Measurements from ENCODE around the gene NDE1. TPM values are rescaled to one million over a fixed set of nuclear protein-coding genes. Genes with fewer than 3 reads are reported as not detected.

The NDE1 gene
- total RNA-seq, 1 experiment from 2014 or later = 61.8 TPM

DNA sequence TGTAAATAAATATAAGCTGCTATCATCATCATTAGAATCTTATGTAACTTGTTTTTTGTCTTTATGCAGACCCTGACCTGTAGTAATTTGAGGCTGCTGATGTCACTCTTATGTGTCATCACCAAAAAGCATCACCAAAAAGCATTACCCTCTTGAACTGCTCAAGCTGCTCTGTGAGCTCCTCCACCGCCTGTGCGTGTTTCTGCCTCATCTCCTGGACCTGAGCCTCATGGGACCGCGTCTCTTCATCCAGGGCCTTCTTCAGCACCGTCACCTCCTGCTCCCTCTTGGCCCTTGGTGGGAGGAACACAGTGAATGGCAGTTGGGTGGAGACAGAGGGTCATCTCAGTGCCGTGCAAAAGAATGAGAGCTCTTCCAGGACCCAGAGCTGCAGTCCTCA lies 82.4 kb downstream of the NDE1 start:
- Histone ChIP-seq H3K4me3 (no peak overlapping the region), H3K27me3 (replicated peaks) (no peaks in the 10 kb centered on the region), H3K4me1 (replicated peaks) (peaks cover 9% of the 10 kb centered on the region; the same call in 1 of the 2 replicates), H3K27ac (no peak overlapping the region), H3K36me3 (no peaks in the 10 kb centered on the region), H3K9me3 (replicated peaks) (no peaks in the 10 kb centered on the region)
- DNase-seq (ENCODE audit: low read depth in 1 of 2, low spot score in 2 of 2) = no peak

DNA sequence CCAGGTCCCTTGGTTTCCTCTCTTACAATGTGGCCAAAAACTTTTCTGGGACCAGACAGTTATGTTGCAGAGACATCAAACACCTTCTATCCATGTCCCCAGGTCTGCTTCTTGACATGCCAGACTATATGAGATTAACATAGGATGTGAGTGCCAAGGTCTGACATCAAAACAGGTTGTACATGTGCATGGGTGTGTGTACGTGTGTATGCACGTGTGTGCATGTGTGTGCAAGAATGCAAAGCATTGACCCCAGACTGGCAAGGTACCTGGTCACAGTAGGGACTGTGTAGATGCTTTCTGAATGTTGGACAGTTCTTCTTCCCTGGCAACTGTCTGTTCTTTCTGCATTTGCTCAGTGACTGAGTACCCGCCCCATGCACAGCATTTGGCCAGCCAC lies 85.6 kb downstream of the NDE1 start:
- Histone ChIP-seq H3K27ac (no peak overlapping the region), H3K9me3 (replicated peaks) (no peaks in the 10 kb centered on the region), H3K27me3 (replicated peaks) (no peaks in the 10 kb centered on the region), H3K4me1 (replicated peaks) (peaks cover 9% of the 10 kb centered on the region; the same call in 1 of the 2 replicates), H3K36me3 (no peaks in the 10 kb centered on the region), H3K4me3 (no peak overlapping the region)
- DNase-seq (ENCODE audit: low read depth in 1 of 2, low spot score in 2 of 2) = no peak

DNA sequence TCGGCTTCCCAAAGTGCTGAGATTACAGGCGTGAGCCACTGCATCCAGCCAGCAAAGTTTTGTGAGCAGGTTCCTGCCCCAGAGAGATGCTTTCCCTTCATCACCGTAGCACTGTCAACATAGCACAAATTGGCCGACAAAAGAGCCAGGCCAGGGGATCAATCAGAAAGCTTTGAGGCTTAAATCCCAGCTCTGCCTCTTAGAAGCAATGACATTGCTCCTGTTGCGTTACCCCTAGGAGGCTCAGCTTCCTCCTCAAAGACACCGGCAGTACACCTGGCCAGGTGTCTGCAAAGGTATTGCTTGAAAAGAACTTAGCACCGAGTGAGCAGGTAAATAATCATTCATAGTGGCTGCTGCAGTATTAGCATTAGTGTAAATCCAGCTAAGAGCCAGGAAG lies 86.5 kb downstream of the NDE1 start:
- Histone ChIP-seq H3K27ac (no peak overlapping the region), H3K9me3 (replicated peaks) (no peaks in the 10 kb centered on the region), H3K27me3 (replicated peaks) (no peaks in the 10 kb centered on the region), H3K4me1 (replicated peaks) (peaks cover 9% of the 10 kb centered on the region; the same call in 1 of the 2 replicates), H3K4me3 (no peak overlapping the region), H3K36me3 (no peaks in the 10 kb centered on the region)
- no peak for DNase-seq (ENCODE audit: low read depth in 1 of 2, low spot score in 2 of 2)

DNA sequence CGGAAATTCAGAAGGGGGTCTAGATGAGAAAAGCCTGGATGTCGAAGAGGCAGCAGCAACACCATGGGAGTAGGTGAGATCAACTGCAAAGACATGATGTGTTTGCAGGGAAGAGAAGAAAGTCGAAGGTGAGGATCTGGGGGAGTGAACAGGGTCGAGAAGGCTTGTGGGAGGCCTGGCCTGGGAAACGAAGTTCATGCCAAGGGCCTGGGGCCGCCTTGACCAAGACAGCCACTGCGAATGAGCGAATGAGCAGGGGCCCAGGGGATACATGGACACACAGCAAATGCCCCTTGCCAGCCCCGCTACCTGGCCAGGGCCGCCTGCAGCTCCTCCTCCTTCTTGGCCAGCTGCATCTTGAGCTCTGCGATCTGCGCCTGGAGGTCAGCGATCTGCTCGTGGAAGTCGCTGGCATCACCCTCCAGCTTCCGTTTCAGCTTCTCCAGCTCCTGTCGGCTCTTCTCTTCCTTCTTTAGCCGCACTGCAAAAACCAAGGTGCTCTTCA lies 87.1 kb downstream of the NDE1 start:
- H3K4me3 ChIP-seq = no peak overlapping the region
- no peak overlapping the region for H3K27ac ChIP-seq
- no peaks in the 10 kb centered on the region for H3K36me3 ChIP-seq
- H3K27me3 ChIP-seq (replicated peaks) = no peaks in the 10 kb centered on the region
- no peaks in the 10 kb centered on the region for H3K9me3 ChIP-seq (replicated peaks)
- peaks cover 9% of the 10 kb centered on the region; the same call in 1 of the 2 replicates for H3K4me1 ChIP-seq (replicated peaks)
- no peak for DNase-seq (ENCODE audit: low read depth in 1 of 2, low spot score in 2 of 2)

DNA sequence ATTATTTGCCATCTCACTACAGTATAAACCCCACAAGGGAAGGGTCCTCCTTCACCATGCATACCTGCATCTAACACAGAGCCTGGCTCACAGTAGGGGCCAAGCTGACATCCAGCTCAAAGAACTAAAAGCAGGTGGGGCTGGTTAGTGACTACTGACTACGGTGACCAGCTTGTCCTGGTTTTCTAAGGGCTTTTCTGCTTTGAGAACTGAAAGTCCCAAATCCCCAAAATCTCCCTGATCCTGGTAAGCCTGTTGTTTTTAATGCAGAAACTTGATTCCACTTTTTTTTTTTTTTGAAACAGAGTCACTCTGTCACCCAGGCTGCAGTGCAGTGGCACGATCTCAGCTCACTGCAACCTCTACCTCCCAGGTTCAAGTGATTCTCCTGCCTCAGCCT lies 89.4 kb downstream of the NDE1 start:
- DNase-seq (ENCODE audit: low read depth in 1 of 2, low spot score in 2 of 2) = no peak
- no peaks in the 10 kb centered on the region for H3K27me3 ChIP-seq (replicated peaks)
- H3K4me1 ChIP-seq (replicated peaks) = no peaks in the 10 kb centered on the region
- no peaks in the 10 kb centered on the region for H3K36me3 ChIP-seq
- H3K9me3 ChIP-seq (replicated peaks) = no peaks in the 10 kb centered on the region
- H3K27ac ChIP-seq = no peak overlapping the region
- no peak overlapping the region for H3K4me3 ChIP-seq

DNA sequence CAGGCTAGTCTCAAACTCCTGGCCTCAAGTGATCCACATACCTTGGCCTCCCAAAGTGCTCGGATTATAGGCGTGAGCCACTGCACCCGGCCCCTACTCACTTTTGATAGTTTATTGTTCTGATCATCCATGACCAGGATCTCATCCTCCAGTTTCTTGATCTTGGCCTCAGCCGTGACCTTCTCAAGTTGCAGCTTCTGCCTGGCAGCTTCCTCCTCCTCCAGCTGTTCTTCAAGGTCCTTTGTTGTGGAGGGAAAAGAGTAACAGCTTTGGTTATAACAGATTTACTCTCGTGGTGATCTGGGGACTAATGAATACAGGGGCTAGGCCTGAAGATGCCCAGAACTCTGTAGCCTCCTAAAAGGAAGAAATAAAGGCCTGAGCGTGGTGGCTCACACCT lies 89.9 kb downstream of the NDE1 start:
- Histone ChIP-seq H3K27me3 (replicated peaks) (no peaks in the 10 kb centered on the region), H3K4me3 (no peak overlapping the region), H3K4me1 (replicated peaks) (no peaks in the 10 kb centered on the region), H3K9me3 (replicated peaks) (no peaks in the 10 kb centered on the region), H3K36me3 (no peaks in the 10 kb centered on the region), H3K27ac (no peak overlapping the region)
- no peak for DNase-seq (ENCODE audit: low read depth in 1 of 2, low spot score in 2 of 2)

DNA sequence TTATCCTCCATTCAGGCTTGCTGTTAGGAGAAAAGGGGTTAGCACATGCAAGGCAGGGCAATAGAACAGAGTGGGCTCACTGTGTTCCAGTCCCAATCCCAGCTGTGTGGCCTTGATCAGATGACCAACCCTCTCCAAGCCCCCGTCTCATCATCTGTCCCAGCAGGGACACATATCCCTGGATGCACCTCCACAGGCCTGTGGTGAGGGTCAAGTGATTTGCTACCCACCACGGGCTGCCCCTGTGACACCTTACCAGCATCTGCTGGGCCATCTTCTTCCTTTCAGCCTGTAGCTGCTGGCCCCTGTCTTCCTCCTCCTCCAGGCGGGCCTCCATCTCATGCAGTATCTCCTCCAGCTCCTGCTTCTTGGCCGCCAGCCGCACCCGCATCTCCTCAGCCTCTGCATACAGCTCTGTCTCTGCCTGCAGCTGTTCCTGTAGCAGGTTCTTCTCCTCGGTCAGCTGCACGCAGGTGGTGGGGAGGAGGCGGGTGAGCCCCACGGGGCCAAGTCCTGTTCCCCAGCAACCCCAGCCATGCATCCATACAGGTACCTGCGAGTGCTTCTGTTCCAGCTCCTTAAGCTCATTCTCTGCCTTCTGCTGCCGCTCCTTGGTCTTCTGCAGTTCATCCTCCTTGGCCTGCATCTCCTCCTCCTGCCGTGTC lies 91.3 kb downstream of the NDE1 start:
- no peaks in the 10 kb centered on the region for H3K36me3 ChIP-seq
- no peak for DNase-seq (ENCODE audit: low read depth in 1 of 2, low spot score in 2 of 2)

DNA sequence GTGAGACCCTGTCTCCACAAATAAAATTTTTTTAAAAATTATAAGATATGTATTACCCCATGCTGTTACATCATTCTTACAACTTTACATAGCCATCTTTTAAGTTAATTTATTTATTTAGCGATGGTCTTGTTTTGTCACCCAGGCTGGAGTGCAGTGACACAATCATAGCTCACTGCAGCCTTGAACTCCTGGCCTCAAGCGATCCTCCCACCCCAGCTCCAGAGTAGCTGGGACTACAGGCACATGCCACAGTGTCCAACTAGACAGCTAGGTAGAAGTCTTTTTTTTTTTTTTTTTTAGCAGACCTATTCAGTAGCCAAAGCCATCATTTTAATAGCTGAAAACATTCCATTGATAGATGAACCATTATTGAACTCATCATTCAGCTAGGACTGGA lies 92.7 kb downstream of the NDE1 start:
- no peak overlapping the region for H3K4me3 ChIP-seq
- H3K27ac ChIP-seq = no peak overlapping the region
- no peaks in the 10 kb centered on the region for H3K27me3 ChIP-seq (replicated peaks)
- no peaks in the 10 kb centered on the region for H3K4me1 ChIP-seq (replicated peaks)
- no peak for DNase-seq (ENCODE audit: low read depth in 1 of 2, low spot score in 2 of 2)
- no peaks in the 10 kb centered on the region for H3K9me3 ChIP-seq (replicated peaks)
- no peaks in the 10 kb centered on the region for H3K36me3 ChIP-seq

More for the DNA sequence above, 91.3 kb downstream of the NDE1 start:
- Histone ChIP-seq H3K9me3 (replicated peaks) (no peaks in the 10 kb centered on the region), H3K4me3 (no peak overlapping the region), H3K27me3 (replicated peaks) (no peaks in the 10 kb centered on the region), H3K27ac (no peak overlapping the region), H3K4me1 (replicated peaks) (no peaks in the 10 kb centered on the region)

DNA sequence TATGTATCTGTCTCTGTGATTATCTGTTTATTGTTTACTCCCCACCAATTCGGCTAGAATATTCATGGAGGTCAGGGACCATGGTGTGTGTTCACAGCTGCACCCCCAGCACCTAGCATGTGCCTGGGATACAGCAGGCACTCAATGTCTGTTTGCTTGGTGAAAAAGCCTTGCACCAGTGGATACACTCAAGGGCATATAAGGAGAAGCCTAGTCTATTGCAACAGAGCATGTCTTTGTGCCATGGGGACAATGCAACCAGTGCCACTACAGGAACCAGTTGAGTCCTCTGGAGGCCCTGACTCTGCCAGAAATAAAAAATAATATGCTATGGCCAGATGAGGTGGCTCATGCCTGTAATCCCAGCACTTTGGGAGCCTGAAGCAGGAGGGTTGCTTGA lies 93.6 kb downstream of the NDE1 start:
- H3K27ac ChIP-seq = no peak overlapping the region
- H3K9me3 ChIP-seq (replicated peaks) = no peaks in the 10 kb centered on the region

DNA sequence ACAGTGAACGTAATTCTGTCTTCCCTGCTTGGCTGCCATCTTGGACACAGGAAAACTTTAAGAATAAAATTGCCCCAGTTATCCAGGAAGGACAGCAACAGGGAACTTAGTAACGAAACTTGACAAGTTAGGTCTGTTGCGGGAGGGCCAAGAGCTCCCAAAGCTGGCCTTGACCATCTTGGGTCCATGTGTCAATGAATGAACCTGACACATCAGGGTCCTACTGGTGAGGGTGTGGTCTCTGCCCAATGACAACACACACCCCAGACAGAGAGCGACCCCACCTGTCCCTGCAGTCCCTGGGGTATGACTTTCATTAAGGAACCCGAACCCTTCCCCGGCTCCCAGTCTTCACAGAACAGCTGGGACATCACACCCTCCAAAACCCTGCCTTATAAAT lies 96.3 kb downstream of the NDE1 start:
- Histone ChIP-seq H3K9me3 (replicated peaks) (no peaks in the 10 kb centered on the region), H3K36me3 (no peaks in the 10 kb centered on the region), H3K4me1 (replicated peaks) (no peaks in the 10 kb centered on the region), H3K27ac (no peak overlapping the region), H3K27me3 (replicated peaks) (no peaks in the 10 kb centered on the region), H3K4me3 (no peak overlapping the region)
- no peak for DNase-seq (ENCODE audit: low read depth in 1 of 2, low spot score in 2 of 2)

More for the DNA sequence above, 93.6 kb downstream of the NDE1 start:
- DNase-seq (ENCODE audit: low read depth in 1 of 2, low spot score in 2 of 2) = no peak
- Histone ChIP-seq H3K36me3 (no peaks in the 10 kb centered on the region), H3K4me3 (no peak overlapping the region), H3K4me1 (replicated peaks) (no peaks in the 10 kb centered on the region), H3K27me3 (replicated peaks) (no peaks in the 10 kb centered on the region)

GRCh38 chr16:15747937-15748336 lies 97.9 kb downstream of the NDE1 start:
- Histone ChIP-seq H3K36me3 (no peaks in the 10 kb centered on the region), H3K27ac (no peak overlapping the region), H3K27me3 (replicated peaks) (no peaks in the 10 kb centered on the region), H3K4me1 (replicated peaks) (peaks cover 5% of the 10 kb centered on the region; the same call in 1 of the 2 replicates), H3K9me3 (replicated peaks) (no peaks in the 10 kb centered on the region), H3K4me3 (no peak overlapping the region)
- DNase-seq (ENCODE audit: low read depth in 1 of 2, low spot score in 2 of 2) = no peak

- Histone ChIP-seq H3K4me1 (replicated peaks) (peaks cover 8% of the 10 kb centered on the region; the same call in 1 of the 2 replicates), H3K4me3 (no peak overlapping the region), H3K27ac (no peak overlapping the region), H3K9me3 (replicated peaks) (no peaks in the 10 kb centered on the region), H3K36me3 (no peaks in the 10 kb centered on the region), H3K27me3 (replicated peaks) (no peaks in the 10 kb centered on the region)
- DNase-seq (ENCODE audit: low read depth in 1 of 2, low spot score in 2 of 2) = no peak
Observed at GRCh38 chr16:15748654-15749053, 98.6 kb downstream of the NDE1 start.

DNA sequence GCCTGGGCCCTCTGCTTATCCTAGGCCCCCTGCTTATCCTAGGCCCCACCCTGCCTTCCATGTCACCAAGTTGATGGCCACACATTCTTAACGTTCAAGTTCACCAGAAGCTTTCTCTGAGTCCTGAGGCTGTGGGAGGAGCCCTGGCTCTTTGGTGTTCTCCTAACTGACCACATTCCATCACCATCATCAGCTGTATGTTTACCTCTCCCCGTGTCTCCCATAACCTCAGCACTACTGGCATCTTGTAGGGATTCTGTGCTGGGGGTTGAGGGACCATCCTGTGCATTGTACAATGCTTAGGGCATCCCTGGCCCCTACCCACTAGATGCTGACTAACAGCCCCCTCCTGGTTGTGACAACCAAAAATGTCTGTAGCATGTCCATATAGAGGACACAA lies 99.3 kb downstream of the NDE1 start:
- H3K4me1 ChIP-seq (replicated peaks) = peaks cover 8% of the 10 kb centered on the region; the same call in 1 of the 2 replicates
- no peak overlapping the region for H3K4me3 ChIP-seq
- DNase-seq (ENCODE audit: low read depth in 1 of 2, low spot score in 2 of 2) = no peak
- H3K36me3 ChIP-seq = no peaks in the 10 kb centered on the region
- no peaks in the 10 kb centered on the region for H3K9me3 ChIP-seq (replicated peaks)
- no peaks in the 10 kb centered on the region for H3K27me3 ChIP-seq (replicated peaks)
- H3K27ac ChIP-seq = no peak overlapping the region

DNA sequence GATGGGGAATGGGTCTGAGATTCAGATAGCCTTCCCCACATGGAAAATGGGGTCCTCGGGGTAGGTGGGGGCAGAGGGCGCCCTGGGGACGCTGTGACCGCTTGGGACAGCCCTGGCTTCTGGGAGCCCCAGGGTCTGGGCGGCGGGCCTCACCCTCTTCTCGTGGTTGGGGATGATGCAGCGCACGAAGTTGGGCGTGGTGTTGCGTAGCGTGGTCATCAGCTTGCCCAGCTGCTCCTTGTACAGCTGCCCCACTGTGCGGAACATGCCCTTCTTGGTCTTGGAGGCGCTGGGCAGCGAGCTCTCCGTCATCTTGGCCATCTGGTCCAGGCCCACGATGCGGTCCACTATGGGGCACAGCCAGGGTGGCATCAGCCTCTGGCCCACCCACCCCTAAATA lies 99.9 kb downstream of the NDE1 start:
- H3K36me3 ChIP-seq = no peaks in the 10 kb centered on the region
- no peaks in the 10 kb centered on the region for H3K9me3 ChIP-seq (replicated peaks)
- no peak for DNase-seq (ENCODE audit: low read depth in 1 of 2, low spot score in 2 of 2)
- no peak overlapping the region for H3K27ac ChIP-seq
- no peak overlapping the region for H3K4me3 ChIP-seq
- H3K4me1 ChIP-seq (replicated peaks) = peaks cover 8% of the 10 kb centered on the region; the same call in 1 of the 2 replicates
- H3K27me3 ChIP-seq (replicated peaks) = no peaks in the 10 kb centered on the region

DNA sequence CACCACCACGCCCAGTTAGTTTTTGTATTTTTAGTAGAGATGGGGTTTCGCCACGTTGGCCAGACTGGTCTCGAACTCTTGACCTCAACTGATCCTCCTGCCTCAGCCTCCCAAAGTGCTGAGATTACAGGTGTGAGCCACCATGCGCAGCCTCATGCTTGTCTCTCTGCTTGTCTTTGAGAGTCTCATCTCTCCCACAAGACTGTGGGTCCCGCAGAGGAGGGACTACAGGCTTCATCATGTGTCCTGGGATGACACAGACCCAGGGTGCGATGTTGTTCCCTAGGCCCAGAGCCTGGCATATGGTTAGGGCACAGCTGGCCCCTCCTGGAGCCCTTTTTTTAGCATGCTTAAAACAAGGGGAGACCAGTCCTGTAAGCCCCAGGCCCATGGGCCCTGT lies 101.9 kb downstream of the NDE1 start:
- DNase-seq (ENCODE audit: low read depth in 1 of 2, low spot score in 2 of 2) = no peak
- H3K4me3 ChIP-seq = no peak overlapping the region
- H3K4me1 ChIP-seq (replicated peaks) = peaks cover 8% of the 10 kb centered on the region; the same call in 1 of the 2 replicates
- no peaks in the 10 kb centered on the region for H3K27me3 ChIP-seq (replicated peaks)
- no peaks in the 10 kb centered on the region for H3K9me3 ChIP-seq (replicated peaks)
- H3K36me3 ChIP-seq = no peaks in the 10 kb centered on the region
- no peak overlapping the region for H3K27ac ChIP-seq
